AG04450 (cell line): ENCODE data around the gene SLC44A3. TPM values are rescaled to one million over a fixed set of nuclear protein-coding genes. Genes with fewer than 3 reads are reported as not detected.
"Not testable (repeated sequence)": the region's sequence is repeated elsewhere in the genome, so short reads cannot be mapped to it uniquely, and the experiment has no call there.

Experiments
- CTCF ChIA-PET: fragments of 300-600, 350-600 bp; formaldehyde crosslinking; extraction: SDS; loops from one replicate; lab custom pipeline; 2022; ENCODE audit warnings: antibody characterized with exemption, inconsistent platforms; lab: Charles Lee
- POLR2A ChIA-PET: fragments of 350-600 bp; formaldehyde crosslinking; extraction: SDS; loops from one replicate; lab custom pipeline; 2021; ENCODE audit warnings: antibody characterized with exemption, inconsistent platforms; lab: Yijun Ruan, JAX
- DNase-seq: peaks from one replicate; pipeline ENCODE4 v3.0.0-alpha.2; 2011; ENCODE audit warnings: low read depth, low spot score
- H3K27ac ChIP-seq: one replicate; pipeline ENCODE4 v1.5.1; 2012; ENCODE audit warnings: low read depth, low read length, control low read depth
- H3K27me3 ChIP-seq: one replicate; pipeline ENCODE4 v1.6.0; 2012; ENCODE audit warnings: low read length; ENCODE audit not compliant: control insufficient read depth, insufficient read depth
- H3K4me3 ChIP-seq: 2 replicates; pipeline ENCODE4 v1.5.1; 2011; ENCODE audit warnings: mild to moderate bottlenecking, low read depth, low read length, control low read depth
- H3K9me3 ChIP-seq: 2 replicates; pipeline ENCODE4 v1.5.1; 2012; ENCODE audit warnings: low read length; ENCODE audit not compliant: control insufficient read depth, insufficient read depth
- CTCF ChIP-seq: IDR thresholded peaks from 2 replicates; pipeline ENCODE4 v1.5.1; 2011; ENCODE audit warnings: low read depth, low read length, control low read depth, inconsistent platforms
- polyA plus RNA-seq: library from polyadenylated mRNA; depleted of rRNA; stranded (reverse); fragments of >200 nt; gene quantifications from 2 replicates; pipeline ENCODE4 v1.2.3, GENCODE V29; 2011

Gene SLC44A3
- polyA plus RNA-seq, 1 experiment = 3.4 TPM

GRCh38 chr1:94832446-94832845 lies 12.3 kb downstream of the SLC44A3 start:
- ChIA-PET CTCF (interaction anchor here (1.2 to 1.4 kb wide), 2 partner anchors 209 to 211 kb away, joined by 3 to 7 read pairs; no protein-coding TSS in a partner anchor), POLR2A (no interaction called here)
- DNase-seq = no peak
- Histone ChIP-seq H3K9me3 (no peaks in the 10 kb centered on the region), H3K27me3 (no peaks in the 10 kb centered on the region), H3K4me3 (no peak overlapping the region), H3K27ac (no peak overlapping the region)
- no peak for TF ChIP-seq CTCF

- Histone ChIP-seq H3K27ac (no peak overlapping the region), H3K4me3 (no peak overlapping the region), H3K9me3 (no peaks in the 10 kb centered on the region), H3K27me3 (no peaks in the 10 kb centered on the region)
- POLR2A ChIA-PET = interaction anchor here (0.6 kb wide), 1 partner anchor 11 kb away, joined by 3 read pairs; no protein-coding TSS in a partner anchor
- CTCF ChIA-PET = interaction anchor here (1.0 to 1.4 kb wide), 4 partner anchors 21 to 210 kb away, joined by 3 to 12 read pairs (median 5); no protein-coding TSS in a partner anchor
- TF ChIP-seq CTCF = no peak
- no peak for DNase-seq
Measured at GRCh38 chr1:94832931-94833585, 12.9 kb downstream of the SLC44A3 start.

- H3K9me3 ChIP-seq = no peaks in the 10 kb centered on the region
- DNase-seq = no peak
- no peak overlapping the region for H3K27ac ChIP-seq
- no peak overlapping the region for H3K4me3 ChIP-seq
- ChIA-PET CTCF (interaction anchor here (1.0 to 1.5 kb wide), 4 partner anchors 18 to 323 kb away, joined by 3 to 5 read pairs (median 3); no protein-coding TSS in a partner anchor), POLR2A (no interaction called here)
- no peaks in the 10 kb centered on the region for H3K27me3 ChIP-seq
- no peak for TF ChIP-seq CTCF
Measured at GRCh38 chr1:94836891-94837290, 16.7 kb downstream of the SLC44A3 start.

GRCh38 chr1:94840381-94840780 lies 20.2 kb downstream of the SLC44A3 start:
- H3K27ac ChIP-seq, H3K27me3 ChIP-seq, DNase-seq, H3K9me3 ChIP-seq, H3K4me3 ChIP-seq: not testable (repeated sequence)
- ChIA-PET CTCF (interaction anchor here (1.9 to 2.3 kb wide), 2 partner anchors 201 to 203 kb away, joined by 5 to 8 read pairs; no protein-coding TSS in a partner anchor), POLR2A (interaction anchor here (0.7 kb wide), 1 partner anchor 312 kb away, joined by 6 read pairs; no protein-coding TSS in a partner anchor)

- ChIA-PET POLR2A (no interaction called here), CTCF (interaction anchor here (1.9 to 2.3 kb wide), 2 partner anchors 201 to 203 kb away, joined by 5 to 8 read pairs; no protein-coding TSS in a partner anchor)
- no peak for TF ChIP-seq CTCF
- Histone ChIP-seq H3K4me3 (no peak overlapping the region), H3K27me3 (no peaks in the 10 kb centered on the region), H3K9me3 (no peaks in the 10 kb centered on the region), H3K27ac (no peak overlapping the region)
- DNase-seq = no peak
Measured at GRCh38 chr1:94840808-94841207, 20.7 kb downstream of the SLC44A3 start.
